HG02973 (cell line): ENCODE results near the gene INSYN2B.
"Not testable (repeated sequence)": the region's sequence is repeated elsewhere in the genome, so short reads cannot be mapped to it uniquely, and the experiment has no call there.

Experiments used
- ATAC-seq: cut with Tn5 transposase; IDR thresholded peaks from one replicate; pipeline ENCODE4 v1.9.1; 2021; ENCODE audit warnings: moderate library complexity; ENCODE audit not compliant: unreplicated experiment

The INSYN2B gene

GRCh38 chr5:169860585-169860984 lies 119.7 kb downstream of the INSYN2B start:
- ATAC-seq, result no peak

GRCh38 chr5:169856571-169856970 lies 123.7 kb downstream of the INSYN2B start:
- ATAC-seq, result no peak

- no peak for ATAC-seq
Measured at GRCh38 chr5:169851321-169851850, 128.9 kb downstream of the INSYN2B start.

- ATAC-seq, result no peak
Measured at GRCh38 chr5:169850409-169850808, 129.9 kb downstream of the INSYN2B start.

- ATAC-seq, result no peak
Measured at GRCh38 chr5:169848792-169849191, 131.5 kb downstream of the INSYN2B start.

- ATAC-seq, result no peak
Measured at GRCh38 chr5:169848271-169848670, 132.0 kb downstream of the INSYN2B start.

- ATAC-seq, result no peak
Measured at GRCh38 chr5:169847519-169847918, 132.8 kb downstream of the INSYN2B start.

GRCh38 chr5:169842699-169843098 lies 137.6 kb downstream of the INSYN2B start:
- no peak for ATAC-seq

- no peak for ATAC-seq
Measured at GRCh38 chr5:169840405-169840804, 139.9 kb downstream of the INSYN2B start.

- peak; percentile 78 for ATAC-seq
Measured at GRCh38 chr5:169838688-169839087, 141.6 kb downstream of the INSYN2B start.

GRCh38 chr5:169837686-169838085 lies 142.6 kb downstream of the INSYN2B start:
- no peak for ATAC-seq

- ATAC-seq, result no peak
Measured at GRCh38 chr5:169836835-169837536, 143.3 kb downstream of the INSYN2B start.

GRCh38 chr5:169834540-169834939 lies 145.8 kb downstream of the INSYN2B start:
- ATAC-seq, result not testable (repeated sequence)

- ATAC-seq, result not testable (repeated sequence)
Measured at GRCh38 chr5:169833681-169834292, 146.5 kb downstream of the INSYN2B start.

GRCh38 chr5:169832845-169833244 lies 147.4 kb downstream of the INSYN2B start:
- no peak for ATAC-seq

GRCh38 chr5:169832304-169832703 lies 148.0 kb downstream of the INSYN2B start:
- no peak for ATAC-seq

- ATAC-seq, result no peak
Measured at GRCh38 chr5:169831331-169831730, 149.0 kb downstream of the INSYN2B start.

- peak; percentile 38 for ATAC-seq
Measured at GRCh38 chr5:169828385-169828784, 151.9 kb downstream of the INSYN2B start.

- ATAC-seq, result no peak
Measured at GRCh38 chr5:169827769-169828168, 152.5 kb downstream of the INSYN2B start.

- no peak for ATAC-seq
Measured at GRCh38 chr5:169826618-169827017, 153.7 kb downstream of the INSYN2B start.

- ATAC-seq, result no peak
Measured at GRCh38 chr5:169817031-169817430, 163.3 kb downstream of the INSYN2B start.

GRCh38 chr5:169814522-169814921 lies 165.8 kb downstream of the INSYN2B start:
- ATAC-seq, result no peak
